ENCODE measurements around the gene SRCAP.

DNA sequence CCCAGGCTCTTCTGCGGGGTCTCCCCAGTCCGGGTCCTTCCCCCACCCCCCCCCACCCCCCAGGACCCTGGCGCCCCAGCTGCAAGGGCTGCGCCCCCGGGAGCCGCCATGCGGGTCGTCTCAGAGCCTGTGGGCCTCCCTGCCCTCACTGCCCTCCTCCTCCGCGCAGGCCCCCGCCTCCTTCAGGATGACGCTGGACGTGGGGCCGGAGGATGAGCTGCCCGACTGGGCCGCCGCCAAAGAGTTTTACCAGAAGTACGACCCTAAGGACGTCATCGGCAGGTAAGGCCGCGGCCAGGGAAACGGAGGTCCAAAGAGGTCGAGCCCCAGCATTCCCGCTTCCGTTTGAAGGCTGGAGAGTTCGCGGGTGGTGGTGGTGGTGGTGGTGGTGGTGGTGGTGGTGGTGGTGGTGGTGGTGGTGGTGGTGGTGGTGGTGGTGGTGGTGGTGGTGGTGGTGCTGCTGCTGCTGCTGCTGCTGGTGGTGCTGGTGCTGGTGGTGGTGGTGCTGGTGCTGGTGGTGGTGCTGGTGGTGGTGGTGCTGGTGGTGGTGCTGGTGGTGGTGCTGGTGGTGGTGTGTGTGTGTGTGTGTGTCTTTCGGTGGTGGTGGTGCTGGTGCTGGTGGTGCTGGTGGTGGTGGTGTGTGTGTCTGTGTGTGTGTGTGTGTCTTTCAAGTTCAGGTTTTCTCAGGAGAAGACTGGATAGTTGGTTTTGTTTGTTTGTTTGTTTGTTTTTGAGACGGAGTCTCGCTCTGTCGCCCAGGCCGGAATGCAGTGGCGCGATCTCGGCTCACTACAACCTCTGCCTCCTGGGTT is 49.9 kb downstream of the SRCAP start:
- TF ChIP-seq EP300 (IDR thresholded peaks at IDR 0.05; ENCODE audit: low read depth) (no peak), POLR2AphosphoS5 (IDR thresholded peaks at IDR 0.05) (no peak)
- TF ChIP-seq, protein P1, sequence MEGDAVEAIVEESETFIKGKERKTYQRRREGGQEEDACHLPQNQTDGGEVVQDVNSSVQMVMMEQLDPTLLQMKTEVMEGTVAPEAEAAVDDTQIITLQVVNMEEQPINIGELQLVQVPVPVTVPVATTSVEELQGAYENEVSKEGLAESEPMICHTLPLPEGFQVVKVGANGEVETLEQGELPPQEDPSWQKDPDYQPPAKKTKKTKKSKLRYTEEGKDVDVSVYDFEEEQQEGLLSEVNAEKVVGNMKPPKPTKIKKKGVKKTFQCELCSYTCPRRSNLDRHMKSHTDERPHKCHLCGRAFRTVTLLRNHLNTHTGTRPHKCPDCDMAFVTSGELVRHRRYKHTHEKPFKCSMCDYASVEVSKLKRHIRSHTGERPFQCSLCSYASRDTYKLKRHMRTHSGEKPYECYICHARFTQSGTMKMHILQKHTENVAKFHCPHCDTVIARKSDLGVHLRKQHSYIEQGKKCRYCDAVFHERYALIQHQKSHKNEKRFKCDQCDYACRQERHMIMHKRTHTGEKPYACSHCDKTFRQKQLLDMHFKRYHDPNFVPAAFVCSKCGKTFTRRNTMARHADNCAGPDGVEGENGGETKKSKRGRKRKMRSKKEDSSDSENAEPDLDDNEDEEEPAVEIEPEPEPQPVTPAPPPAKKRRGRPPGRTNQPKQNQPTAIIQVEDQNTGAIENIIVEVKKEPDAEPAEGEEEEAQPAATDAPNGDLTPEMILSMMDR (IDR thresholded peaks at IDR 0.05), result no peak

Measured in transverse colon (tissue), 4 donors.